ENCODE data around the gene CACNB4.
A peak's percentile ranks its signal among the peaks of the same experiment; 100 is the strongest.

- no peak for TF ChIP-seq POLR2A (IDR thresholded peaks at IDR 0.05; ENCODE audit: borderline replicate concordance, extremely low read depth, insufficient read depth, insufficient read length)
- no peak for TF ChIP-seq ZBTB33 (IDR thresholded peaks at IDR 0.05; ENCODE audit: extremely low read depth, insufficient replicate concordance, low read length)
- no peak for TF ChIP-seq CTCF (IDR thresholded peaks at IDR 0.05 in 2 of 3, conservative IDR thresholded peaks at IDR 0.05 in 1 of 3; ENCODE audit: borderline replicate concordance in 1 of 3, insufficient read depth in 1 of 3, low read depth in 2 of 3, low read length in 2 of 3)
- peak; percentile 80 for TF ChIP-seq ATF3 (IDR thresholded peaks at IDR 0.05)
- TF ChIP-seq CEBPB (IDR thresholded peaks at IDR 0.05; ENCODE audit: low read depth) = peak; percentile 79
- TF ChIP-seq ZNF274 (IDR thresholded peaks at IDR 0.05; ENCODE audit: low read depth, low read length) = no peak
- 0 out of 2 replicates have a peak, but pooled peaks have one; percentile 13 for TF ChIP-seq RAD21 (IDR thresholded peaks at IDR 0.05; ENCODE audit: low read depth)
- TF ChIP-seq JUND (IDR thresholded peaks at IDR 0.05) = peak; percentile 76
- no peak for TF ChIP-seq REST (IDR thresholded peaks at IDR 0.05; ENCODE audit: low read depth)
- peak; percentile 15 for TF ChIP-seq YY1 (IDR thresholded peaks at IDR 0.05; ENCODE audit: extremely low read depth, insufficient replicate concordance, low read depth, low read length)
- TF ChIP-seq SP1 (IDR thresholded peaks at IDR 0.05; ENCODE audit: low read depth) = peak; percentile 57
- TF ChIP-seq EZH2 (IDR thresholded peaks at IDR 0.05) = no peak
- no peak for TF ChIP-seq SIN3A (IDR thresholded peaks at IDR 0.05; ENCODE audit: low read depth)
Measured at GRCh38 chr2:151878655-151879563, 219.9 kb downstream of the CACNB4 start.

Data from HCT116 (cell line).